GOT3 (cell line): ENCODE measurements around the gene ELMO1.

Source experiments
- DNase-seq: peaks from one replicate; lab custom pipeline; 2025; ENCODE audit warnings: mixed read lengths; lab: John Stamatoyannopoulos, UW

ELMO1 gene

GRCh38 chr7:37408291-37409228 lies 40.1 kb downstream of the ELMO1 start:
- no peak for DNase-seq

DNA sequence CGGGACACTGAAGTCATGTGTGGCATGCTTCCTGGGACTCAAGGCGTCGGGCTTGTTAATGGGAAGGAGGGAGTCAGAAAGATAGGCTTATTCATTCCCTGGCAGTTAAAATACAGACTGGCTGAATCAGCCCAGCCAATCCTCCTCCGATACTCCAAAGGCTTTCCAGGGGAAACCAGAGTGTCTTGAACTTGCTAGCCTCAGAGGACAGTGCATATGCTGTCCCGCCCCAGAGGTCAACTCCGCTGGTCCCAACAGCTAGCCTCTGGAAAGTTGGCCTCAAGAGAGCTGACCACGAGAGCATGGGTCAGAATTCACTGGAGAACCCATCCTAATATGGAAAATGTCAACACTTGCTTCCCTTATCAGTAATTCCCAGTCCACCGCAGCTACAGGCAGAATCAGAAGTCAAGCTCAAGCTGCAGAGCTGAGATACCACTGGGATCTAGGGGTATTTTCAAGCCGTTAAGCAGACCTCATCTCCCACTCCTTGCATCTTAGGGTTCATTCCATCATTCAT lies 43.0 kb downstream of the ELMO1 start:
- DNase-seq, result no peak

- DNase-seq, result no peak
Observed at GRCh38 chr7:37405128-37405527, 43.5 kb downstream of the ELMO1 start.

DNA sequence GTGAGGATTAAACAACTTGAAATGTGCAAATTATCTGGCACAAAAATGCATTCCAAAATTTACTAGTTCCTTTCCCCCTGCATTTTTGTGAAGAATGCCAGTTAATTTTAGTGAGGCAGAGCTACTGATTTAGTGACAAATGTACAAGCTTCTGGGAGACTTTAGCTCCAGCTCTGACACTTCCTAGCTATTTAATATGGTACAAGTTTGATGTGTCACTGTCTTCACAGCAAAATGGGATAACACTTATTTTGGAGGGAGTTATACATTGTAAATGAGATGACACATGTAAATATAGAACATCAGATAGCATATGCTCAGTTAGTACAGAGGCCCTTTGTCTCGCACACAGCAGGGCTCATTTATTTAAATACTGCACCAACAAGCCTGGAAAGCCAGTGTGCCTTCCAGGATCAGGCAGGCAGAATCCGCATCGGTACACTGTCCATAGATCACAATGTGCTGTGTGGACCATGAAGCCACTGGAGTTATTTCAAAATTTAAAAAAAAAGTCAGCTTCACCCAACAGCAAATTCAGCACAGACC lies 48.7 kb downstream of the ELMO1 start:
- DNase-seq, result no peak

GRCh38 chr7:37398403-37398802 lies 50.3 kb downstream of the ELMO1 start:
- DNase-seq, result no peak

DNA sequence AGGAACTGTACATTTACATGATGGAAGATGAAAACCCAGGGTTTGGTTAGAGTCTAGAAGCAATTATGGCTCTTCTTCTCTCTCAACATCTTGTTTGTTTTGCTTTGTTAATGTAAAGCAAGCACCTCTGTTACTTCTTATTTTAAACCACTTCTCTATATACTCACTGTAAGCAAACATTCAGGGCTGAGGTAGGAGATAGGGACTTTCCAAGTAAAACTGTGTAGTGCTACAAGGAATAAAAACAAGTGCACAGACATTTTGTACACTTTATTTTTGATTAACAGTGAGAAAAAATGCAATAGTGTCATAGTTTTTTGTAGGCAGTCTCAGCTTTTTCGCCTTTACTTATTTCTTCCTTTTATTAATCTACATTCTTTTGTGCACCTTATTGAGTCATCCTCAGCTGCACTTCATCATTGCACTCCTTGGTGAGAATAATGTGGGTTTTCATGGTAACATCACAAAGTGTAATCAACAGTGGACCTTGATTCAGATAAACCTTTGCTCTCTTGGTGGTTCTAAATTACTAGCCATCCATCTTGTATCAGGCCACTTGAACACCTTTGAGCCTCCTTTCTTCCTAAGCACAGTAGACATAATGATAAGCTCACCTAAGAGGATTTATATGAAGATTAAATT lies 52.9 kb downstream of the ELMO1 start:
- DNase-seq, result no peak

DNA sequence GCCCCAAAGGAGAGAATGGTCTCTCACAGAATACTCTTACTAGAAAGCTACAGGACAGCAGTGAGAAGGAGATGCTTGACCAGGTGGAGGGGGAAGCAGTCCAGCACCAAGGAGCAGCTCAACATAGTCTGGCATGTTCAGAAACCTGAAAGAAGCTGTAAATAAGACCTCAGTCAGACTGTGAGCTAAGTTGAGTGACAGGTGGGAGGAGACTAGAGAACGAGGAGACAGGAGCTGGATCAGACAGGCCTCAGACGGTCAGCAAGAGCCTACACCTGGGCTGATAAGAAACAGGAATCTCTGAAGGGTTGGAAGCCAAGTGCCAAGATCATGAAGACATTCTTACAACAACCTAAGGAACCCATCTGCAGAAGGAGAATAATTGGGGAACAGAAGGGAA lies 54.5 kb downstream of the ELMO1 start:
- no peak for DNase-seq

GRCh38 chr7:37393476-37393875 lies 55.2 kb downstream of the ELMO1 start:
- DNase-seq, result no peak

DNA sequence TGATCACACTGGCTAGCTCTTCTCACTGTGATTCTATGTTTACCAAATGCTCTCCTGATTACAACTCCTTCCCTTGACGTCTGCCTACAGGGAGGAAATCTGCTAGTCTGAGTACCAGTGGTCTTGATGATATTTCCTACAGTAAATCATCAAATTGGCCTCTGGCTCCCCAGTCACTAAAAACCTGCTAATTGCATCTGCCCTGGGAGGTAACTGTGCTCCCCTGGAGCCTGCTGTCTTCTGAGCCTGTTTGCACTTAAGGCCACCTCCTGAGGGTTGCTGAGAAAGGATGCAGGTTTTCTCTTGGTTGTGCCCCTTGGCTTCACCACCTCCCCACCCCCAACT lies 56.0 kb downstream of the ELMO1 start:
- no peak for DNase-seq

DNA sequence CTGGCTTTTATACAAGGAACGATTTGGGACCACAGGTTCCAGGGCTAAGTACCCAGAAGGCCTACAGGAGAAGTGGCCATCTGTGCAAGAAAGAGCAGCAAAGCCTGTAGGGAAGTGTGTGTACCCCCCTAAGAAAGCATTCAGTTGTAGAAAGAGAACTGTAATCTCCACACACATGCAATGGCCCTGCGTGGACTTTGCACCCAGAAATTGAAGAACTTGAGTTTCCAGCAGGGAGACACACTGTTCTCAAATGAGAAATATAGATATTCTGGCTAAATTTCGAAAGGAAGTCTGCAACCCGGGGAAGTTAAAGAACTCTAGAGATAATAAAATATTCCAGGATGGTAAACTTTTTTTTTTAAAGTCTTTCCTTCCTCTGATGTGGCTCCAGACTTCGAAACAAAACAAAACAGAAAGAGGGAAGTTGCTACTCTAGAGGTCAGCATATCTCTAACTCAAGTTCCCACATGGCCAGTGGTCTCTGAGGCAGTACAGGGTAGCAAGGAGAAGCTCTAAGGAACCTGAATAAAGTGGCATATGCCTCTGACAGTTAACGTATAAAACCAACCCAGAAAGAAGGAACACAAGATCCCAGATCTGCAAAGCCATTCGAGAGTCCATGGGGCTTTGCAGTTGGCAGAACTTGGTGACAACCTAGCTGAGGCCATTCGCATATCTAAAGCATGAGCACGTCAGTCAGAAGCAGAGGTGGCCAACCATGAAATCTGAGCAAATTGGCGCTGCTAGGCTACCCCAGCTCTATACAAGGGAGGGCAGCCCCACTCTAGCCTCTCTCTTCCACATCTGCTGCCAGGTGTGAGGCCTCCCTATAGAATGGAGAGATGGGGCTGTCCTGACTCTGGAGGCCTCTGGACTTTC lies 56.6 kb downstream of the ELMO1 start:
- DNase-seq, result no peak

GRCh38 chr7:37390114-37390513 lies 58.5 kb downstream of the ELMO1 start:
- DNase-seq, result no peak

DNA sequence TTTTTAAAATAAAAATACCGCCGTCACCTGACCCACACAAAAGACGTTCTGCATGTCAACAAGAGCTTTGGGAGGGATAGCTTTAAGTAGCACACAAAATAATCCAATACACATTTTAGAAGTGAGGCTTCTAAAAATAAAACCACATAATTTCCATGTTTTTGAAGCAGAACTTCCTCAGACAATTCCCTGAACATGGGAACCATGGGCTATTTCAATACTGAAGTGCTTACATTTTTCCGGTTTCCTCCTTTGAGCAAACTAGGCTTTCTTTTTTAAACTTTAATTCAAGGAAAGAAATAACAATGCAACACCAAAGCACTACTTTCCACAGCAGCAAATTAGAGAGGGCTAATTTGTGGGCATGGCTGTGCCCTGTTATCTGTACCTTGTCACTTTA lies 59.9 kb downstream of the ELMO1 start:
- no peak for DNase-seq

DNA sequence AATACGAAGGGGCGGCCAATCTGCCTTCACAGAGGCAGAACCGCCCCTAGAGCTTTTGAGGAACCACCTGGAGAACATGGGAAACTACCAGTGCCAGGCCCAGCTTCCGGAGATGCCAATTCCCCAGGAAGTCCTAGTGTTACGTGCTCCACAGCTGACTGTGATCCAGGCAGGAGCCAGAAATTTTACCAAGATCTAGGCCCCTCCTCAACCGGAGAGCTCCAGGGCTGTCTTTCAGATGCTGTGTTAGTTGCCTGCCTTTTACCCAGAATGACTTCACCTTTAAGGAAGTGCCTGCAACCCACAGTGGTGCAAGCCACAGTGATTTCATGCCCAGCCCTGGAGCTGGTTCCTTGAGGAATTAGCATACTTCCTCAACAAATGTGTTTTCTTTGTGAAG lies 62.9 kb downstream of the ELMO1 start:
- DNase-seq, result no peak

DNA sequence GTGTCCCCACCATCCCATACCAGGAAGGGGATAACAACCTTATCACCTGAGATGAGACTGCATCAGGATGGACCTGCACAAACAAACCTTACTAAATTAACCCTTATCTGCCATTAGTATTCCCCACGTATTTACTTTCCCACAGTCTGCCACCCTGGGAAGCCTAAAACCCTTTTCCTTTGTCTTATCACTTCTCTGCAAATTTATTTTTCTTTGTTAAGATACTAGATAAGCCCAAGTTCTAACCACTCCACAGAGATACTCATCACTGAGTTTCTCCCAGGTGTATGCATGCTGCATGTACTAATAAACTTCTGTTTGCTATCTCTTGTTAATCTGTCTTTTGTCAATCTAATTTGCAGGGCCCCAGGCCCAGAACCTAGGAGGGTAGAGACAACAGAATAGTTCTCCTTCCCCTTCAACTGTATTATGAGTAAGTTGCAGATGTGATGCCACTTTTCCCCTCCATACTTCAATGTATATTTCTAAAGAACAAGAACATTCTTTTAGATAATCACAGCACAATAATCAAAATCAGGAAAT lies 66.0 kb downstream of the ELMO1 start:
- no peak for DNase-seq

GRCh38 chr7:37380831-37381230 lies 67.8 kb downstream of the ELMO1 start:
- DNase-seq, result no peak

- DNase-seq, result no peak
Observed at GRCh38 chr7:37379546-37380277, 69.0 kb downstream of the ELMO1 start.

GRCh38 chr7:37377231-37377630 lies 71.4 kb downstream of the ELMO1 start:
- DNase-seq, result no peak

DNA sequence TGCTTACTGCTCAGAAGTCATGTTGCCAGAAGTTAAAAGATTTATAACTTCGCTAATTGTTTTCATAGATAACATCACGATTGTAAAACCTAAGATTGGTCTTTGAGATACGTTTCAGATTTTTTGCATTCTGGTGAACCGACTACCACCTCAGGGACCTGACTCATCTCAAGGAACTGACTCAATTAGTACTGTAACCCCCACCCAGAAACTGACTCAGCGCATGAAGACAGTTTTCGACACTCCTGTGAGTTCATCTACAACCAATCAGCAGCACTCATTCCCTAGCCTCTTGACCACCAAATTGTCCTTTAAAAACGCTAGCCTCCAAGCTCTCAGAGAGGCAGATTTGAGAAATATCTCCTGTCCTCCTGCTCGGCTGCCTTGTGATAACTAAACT lies 72.3 kb downstream of the ELMO1 start:
- DNase-seq, result no peak

DNA sequence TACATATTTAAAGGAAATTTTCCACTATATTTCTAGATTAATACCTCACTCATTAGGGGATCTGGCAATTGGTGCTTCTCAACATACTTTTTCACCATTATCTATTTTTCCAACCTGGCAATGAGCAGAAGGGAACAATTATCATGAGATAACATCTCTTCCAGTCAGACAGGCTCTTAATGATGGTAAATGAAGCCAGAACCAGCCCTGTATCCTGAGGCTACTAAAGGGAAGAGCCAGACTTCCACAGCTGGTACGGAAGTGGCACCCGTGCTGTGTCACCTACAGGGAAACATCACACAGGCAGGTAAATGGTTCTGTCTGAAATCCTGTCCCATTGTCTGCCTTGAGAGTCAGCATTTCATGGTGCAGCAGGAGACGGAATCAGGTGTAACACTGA lies 75.9 kb downstream of the ELMO1 start:
- no peak for DNase-seq

DNA sequence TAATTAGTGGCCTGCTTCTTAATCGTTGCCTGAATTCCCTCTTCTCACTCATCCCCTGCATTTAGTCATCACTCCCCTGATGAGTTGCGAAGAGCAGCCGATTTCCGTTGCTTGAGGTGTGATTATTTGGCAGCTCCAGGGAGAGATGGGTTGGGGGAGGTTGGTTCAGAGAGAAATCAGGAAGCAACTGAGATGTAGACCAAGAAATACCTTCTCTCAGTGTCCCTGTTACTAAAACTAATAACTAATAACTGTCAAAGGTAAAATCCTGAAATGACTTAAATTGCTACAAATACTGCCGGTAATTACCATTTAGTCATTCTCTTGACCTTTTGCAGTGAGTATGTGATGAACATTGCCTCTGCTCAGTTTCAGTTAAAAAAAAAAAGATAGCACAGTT lies 76.9 kb downstream of the ELMO1 start:
- no peak for DNase-seq

- no peak for DNase-seq
Observed at GRCh38 chr7:37369906-37370305, 78.8 kb downstream of the ELMO1 start.
